CD4-positive, alpha-beta T cell treated with Interleukin-15 for 4 hours (primary cell): ENCODE data around the gene IFI27.

Experiments used
- DNase-seq: peaks from one replicate; pipeline ENCODE4 v3.0.0-alpha.2; 2020; ENCODE audit warnings: low spot score

The IFI27 gene

DNA sequence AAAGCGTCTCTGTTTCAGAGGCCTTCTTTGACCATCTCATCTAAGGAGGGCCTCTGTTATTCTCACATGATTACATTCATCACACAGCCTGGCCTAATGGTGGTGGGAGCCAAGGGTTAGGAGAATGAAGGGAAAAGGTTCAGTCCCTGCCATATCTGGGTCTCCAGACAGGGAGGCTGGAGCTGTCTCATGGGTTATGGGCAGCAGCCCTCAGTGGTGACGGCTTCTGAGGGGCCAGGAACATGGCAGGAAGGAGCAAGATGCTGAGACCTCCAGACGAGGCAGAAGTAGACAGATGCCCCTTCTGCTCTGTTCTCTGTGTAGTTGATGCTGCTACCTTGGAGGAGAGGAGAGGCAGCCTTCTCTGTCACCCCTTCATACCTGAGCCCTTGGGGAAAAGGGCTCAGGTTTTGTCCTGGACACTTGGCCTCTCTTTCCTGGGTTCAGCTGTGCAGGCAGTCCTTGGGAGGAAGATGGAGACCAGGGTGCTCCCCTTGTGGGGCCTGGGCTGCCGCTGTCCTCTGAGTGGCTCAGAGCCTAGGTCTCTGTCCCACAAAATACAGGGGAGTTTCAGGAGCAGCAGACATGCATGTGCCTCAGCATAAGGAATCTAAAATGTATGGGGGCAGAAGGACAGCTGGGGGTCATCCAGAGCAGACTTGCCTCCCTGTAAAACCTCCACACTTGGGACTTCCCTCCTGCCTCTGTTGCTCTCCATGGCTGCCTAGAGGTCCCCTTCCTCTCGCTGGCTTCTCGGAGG lies 15.3 kb downstream of the IFI27 start:
- DNase-seq: no peak

DNA sequence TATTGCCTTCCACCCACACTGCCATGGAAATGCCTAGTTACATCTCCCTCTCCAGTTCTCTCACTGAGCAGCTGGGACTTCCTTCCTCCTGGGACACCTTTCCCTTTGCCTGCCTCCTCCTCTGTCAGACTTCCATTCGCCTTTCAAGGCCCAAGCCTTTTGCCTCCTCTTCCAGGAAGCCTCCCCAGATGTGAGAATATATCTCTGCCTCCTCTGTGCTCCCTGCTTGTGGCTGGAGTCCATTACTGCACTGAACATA lies 15.8 kb downstream of the IFI27 start:
- no peak for DNase-seq

DNA sequence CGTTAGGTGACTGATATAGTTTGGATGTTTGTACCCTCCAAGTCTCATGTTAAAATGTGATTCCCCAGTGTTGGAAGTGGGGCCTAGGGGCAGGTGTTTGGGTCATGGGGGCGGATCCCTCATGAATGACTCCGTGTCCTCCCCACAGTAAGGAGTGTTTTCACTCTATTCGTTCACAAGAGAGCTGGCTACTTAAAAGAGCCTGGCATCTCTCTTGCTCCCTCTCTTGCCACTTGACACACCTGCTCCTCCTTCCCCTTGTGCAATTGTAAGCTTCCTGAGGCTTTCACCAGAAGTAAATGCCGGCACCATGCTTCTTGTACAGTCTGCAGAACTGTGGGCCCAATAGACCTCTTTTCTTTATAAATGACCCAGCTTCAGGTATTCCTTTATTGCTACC lies 16.3 kb downstream of the IFI27 start:
- DNase-seq: no peak

DNA sequence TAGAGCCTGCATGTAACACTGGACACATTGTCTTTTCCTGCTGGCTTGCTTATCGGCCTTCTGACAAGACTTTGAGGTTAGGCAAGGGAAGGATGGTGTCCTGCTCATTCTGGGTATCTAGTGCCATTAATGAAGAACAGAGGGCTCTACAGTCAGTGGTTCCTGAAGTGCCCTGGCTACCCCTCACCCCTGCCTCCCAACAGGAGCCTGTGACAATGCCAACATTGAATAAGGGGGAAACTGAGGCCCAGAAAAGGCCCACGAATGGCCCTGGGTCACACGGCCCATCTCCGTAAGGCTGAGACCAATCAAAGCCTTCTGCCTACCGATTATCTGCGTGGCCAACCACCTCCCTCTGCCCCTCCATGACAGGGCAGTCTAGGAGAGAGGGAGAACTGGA lies 16.8 kb downstream of the IFI27 start:
- DNase-seq: no peak

DNA sequence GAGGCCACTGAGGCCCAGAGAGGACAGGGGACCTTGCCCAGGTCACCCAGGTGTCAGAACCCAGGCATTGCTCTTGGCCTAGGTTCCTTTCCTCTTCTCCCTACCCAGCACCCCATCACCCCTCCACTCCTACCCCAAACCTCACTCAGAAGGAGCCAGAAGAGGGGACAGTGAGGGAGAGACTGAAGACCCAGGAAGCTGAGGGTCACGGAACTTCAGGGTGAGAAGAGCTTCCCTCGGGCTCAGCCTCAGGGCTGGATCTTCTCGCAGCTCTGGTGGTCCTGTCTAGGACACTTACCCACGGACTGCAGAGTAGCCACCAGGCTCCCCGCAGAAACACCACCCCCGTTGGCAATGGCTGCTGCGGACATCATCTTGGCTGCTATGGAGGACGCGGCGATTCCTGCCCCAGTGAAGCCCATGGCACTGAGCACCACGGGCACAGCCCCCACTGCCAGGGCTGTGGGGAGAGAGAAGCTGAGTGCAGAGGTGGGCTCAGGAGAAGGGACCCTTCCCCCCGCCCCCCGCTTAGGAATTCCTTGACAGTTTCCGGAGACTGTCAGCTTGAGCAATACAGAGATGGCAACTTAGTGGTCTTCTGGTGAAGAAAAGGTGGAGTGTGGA lies 17.8 kb downstream of the IFI27 start:
- no peak for DNase-seq

DNA sequence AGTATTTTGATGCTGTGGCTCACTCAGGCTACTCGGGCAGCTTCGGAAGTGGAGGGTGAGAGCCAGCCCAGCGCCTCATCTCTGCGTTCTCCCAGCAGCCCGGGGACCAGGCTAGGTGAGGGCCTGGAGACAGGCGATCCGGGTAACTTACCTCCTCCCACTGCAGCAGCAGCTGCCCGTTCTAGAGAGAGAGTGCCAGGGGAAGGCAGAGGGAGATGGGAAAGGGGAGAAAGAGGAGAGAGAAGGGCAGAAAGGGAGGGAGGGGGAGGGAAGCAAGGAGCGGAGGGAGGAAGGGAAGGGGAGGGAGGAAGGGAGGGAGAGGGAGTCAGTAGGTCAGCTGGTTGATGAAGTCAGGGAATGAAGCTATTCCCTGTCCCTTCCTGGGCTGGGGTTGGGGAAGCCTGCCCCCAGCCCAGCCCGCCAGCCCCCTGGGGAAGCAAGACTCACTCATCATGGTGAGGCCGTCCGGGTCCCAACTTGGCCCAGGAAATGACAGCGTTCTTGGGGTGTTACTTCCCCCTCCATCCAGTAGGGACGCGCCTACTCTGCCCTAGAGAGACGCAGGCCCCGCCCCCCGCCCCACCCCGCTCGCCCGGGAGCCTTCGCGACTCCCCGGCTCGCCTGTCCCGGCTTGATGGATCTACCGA lies 18.7 kb downstream of the IFI27 start, which contains the start of gene IFI27L2:
IFI27L2 (minus strand) TSS at position 494 of the 647 bp plus-strand sequence; CDS start at position 454, 40 bp downstream.
- peak; percentile 68 for DNase-seq

DNA sequence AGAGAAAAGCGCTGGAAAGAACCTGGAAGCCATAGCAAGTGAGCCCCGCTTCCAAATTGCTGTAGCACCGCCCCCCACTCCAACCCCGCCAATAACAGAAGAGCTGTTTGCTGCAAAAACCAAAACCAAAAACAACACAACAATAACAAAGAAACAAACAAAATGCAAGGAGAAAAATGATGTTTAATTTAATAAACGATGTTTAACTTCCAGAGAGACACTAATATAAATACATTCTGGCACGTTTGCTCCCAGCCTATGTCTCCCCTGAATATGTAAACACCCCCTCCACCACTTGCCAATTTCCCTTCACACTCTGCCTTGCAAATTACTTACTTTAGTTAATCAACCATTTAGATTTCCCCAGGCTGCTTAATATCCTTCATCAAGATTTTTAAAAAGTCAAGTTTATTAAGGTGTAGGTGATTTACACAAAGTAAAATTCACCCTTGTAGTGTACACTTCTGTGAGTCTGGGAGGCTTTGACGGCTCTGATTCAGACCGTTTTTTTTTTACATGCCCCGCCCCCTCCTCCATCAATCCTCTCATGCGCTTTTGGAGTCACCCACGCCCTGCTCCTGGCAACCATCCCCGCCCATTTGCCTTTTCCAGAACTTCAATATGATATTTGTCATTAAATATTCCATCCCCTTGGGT lies 19.4 kb downstream of the IFI27 start:
- DNase-seq: peak; percentile 12

DNA sequence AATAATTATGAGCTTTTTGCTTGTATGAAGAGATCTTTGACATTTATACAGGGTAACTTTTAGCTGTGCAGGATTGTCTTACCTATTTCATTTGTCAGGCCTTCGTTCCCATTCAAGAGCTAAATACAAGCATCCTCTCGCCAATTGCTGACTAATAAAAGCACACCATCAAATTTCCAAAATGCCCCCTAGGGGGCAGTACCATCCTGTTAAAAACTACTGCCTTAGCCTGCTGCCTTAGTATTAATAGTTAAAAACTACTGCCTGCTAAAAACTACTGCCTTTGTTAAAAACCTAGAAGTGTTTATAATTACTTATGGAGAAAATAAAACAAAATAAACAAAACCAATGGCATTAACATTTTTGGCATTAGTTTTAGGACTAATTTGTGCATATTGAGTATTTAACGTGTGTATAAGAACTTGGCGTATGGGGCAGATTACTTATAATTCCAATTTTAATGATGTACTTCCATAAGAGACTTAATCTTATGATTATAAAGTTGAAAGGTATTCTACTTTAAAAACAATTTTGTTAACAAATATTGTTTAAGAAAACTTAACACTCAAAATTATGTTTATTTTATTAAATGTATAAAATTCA lies 21.9 kb downstream of the IFI27 start:
- DNase-seq: peak; percentile 80

DNA sequence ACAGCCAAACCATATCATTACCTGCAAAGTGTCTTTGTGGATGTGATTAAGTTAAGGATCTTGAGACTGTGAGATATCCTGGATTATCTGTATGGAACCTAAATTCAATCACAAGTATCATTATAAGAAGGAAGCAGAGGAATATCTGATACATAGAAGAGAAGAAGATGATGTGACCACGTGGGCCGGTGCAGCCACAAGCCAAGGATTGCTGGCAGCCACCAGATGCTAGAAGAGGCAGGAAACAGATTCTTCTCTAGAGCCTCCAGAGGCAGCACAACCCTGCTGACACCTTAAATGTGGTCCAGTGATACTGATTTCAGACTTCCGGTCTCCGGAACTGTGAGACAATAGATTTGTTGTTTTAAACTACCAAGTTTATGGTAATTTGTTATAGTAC lies 24.9 kb downstream of the IFI27 start:
- DNase-seq: no peak

DNA sequence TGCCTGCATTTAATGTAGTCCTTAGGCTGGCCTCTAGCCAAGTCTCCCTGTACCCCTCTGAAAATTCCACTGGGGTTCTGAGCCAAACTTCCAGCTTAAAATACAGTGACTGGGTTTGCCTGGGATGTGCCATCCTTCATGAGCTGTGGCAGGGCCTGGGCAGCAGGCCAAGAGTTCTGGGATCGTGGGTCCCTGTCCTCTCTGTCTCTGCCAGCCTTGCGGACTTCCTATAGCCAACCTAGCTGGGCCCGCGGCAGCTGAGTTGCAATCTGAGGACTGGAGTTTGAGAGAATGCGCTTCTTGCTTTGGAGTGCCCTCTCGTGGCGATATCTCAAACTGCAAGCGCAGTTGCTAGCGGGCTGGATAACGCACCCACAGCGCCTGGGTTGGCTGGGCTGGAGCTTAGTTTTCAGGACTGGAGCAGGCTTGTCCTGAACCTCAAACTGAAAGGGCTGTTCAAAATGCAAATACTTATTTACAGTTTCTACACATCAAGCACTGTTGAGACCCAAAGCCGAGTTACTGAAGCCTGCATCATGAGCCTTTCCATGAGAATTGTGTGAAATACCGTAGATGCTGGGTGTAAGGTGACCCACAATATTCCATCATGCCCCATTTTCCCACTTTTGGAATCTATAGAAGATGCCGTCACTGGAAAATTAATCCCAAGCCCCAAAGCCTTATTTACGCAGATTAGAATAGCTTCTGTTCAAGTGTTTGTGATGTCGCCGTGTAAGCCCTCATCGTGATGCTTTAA lies 26.2 kb downstream of the IFI27 start:
- peak; percentile 85 for DNase-seq

DNA sequence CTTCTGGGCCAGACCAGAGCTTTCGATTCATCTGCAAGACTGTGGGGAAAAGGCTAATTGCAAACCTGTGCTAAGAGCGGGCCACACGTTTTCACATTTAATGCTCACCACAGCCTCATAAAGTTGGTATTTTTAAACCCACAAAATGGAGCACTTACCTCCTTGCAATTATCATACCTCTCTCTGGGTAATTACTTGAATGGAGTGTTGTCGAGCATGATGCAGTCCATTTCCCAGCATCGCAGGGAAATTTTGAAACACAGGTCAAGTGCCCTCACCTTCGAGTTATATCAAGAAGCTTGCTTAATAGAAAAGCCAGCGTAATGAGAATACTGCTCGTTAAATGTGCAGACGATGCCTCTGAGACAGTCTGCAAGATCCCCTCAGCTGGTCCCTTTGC lies 27.7 kb downstream of the IFI27 start:
- DNase-seq: no peak

DNA sequence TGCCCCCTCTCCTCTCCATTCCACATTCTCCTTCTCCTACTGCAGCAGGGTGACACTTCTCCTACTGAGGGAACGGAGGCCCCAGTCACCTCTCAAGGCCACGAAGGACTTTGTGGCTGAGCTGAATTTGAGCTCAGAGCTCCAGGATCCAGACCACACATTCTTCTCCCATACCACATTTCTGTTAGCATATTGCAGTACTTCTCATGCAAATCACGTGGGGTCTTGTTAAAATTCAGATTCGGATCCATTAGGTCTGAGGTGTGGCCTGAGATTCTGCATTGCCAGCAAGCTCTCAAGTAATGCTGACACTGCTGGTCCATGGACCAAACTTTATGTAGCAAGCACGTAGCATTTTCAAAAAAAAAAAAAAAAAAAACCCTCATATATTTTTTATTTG lies 28.5 kb downstream of the IFI27 start:
- no peak for DNase-seq

DNA sequence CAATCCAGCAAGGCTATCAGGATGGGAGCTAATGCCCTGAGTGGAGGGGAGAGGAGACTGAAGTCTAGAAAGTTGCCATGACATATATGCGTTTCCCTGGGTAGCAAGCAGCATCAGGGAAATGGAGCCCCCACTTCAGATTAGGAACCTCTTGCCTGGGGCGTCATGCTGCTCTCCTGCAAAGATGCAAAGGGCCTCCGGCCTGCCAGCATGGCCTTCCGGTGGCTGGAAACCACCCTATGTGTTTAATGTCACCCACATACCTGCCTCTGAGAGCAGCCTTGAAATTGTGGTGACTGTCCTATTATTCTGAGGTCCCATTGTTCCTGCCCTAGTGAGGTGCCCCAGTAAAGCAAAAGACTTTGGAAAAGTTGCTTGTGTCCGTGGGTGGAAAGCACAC lies 28.9 kb downstream of the IFI27 start:
- no peak for DNase-seq

DNA sequence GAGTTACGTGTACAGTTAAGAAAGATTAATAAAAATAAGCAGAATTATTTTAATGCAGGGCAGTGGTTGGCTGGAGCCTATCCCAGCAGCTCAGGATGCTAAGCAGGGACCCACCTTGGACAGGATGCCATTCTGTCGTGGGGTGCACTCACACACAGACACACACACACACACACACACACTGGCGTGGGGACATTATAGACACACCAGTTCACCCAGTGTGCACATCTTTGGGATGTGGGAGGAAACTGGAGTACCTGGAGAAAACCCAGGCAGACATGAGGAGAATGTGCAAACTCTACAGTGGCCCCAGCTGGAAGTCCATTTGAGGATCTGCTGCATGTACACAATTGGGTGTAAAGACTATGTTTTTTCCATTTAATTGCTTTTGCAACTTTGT lies 31.7 kb downstream of the IFI27 start:
- no peak for DNase-seq

DNA sequence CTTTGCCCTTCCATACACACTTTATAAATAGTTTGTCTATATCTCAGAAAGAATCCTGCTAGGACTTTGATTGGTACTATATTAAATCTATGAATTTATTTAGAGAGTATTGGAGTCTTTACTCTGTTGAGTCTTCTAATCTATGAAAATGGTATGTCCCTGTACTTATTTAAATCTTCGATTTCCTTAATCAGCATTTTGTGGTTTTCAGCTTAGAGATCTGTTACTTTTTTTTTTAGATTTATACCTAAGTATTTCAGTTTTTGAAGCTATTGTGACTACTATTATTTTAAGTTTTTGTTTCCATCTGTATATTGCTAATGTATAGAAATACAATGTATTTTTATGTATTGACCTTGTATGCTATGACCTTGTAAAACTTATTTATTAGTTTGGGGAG lies 32.3 kb downstream of the IFI27 start:
- no peak for DNase-seq

DNA sequence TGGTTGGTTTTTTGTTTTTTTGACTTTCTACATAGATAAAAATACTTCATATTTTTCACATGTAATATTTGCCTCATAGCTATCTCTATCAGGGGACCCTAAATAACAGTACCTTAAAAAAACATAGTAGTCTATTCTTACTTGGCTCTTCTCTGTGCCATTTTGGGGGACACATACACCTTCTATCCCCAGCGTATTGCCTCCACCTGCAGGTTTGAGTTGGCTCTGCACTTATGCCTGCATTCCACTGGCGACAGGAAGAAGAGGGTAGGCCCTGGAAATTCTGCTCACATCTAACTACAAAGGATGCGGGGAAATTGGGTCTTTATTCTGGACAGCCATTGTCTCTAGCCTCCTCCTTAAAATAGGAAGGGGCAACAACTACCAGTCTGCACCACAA lies 32.7 kb downstream of the IFI27 start:
- DNase-seq: no peak

DNA sequence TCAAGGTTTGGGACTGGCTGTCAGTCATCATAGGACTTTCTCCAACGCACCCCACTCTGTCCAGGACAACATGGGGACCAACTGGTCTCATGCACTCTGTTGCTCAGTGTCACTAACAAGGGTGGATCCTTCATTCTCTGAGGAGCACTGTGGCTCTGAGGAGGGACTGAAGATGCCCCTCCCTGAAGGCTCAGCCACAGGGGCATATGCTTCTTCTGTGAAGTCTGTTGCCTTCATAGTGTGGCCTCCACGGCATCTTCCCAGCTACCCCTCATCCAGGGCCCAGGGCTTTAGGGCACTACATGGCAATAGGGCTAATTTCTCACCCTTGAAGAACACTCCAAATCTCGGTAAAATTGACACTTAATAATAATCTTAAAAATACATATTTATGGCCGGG lies 33.2 kb downstream of the IFI27 start:
- no peak for DNase-seq

DNA sequence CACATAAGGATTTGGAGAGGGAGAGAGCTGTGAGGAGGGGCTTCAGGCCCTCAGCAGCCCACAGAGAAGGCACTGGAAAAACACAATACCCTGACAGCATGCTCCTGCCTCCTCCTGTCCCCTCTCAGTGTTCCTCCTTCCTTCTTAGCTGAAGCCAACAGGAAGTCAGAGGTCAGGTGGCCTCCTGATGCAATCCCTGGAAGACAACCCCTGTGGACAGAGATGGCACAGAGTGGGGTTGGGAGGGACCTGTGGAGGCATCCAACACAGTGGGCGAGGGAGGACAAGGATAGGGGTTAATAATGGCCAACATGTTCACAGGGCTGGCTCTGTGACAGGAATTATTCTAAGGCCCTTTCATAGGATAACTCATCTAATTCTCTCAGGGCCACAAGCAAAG lies 34.2 kb downstream of the IFI27 start:
- DNase-seq: no peak

DNA sequence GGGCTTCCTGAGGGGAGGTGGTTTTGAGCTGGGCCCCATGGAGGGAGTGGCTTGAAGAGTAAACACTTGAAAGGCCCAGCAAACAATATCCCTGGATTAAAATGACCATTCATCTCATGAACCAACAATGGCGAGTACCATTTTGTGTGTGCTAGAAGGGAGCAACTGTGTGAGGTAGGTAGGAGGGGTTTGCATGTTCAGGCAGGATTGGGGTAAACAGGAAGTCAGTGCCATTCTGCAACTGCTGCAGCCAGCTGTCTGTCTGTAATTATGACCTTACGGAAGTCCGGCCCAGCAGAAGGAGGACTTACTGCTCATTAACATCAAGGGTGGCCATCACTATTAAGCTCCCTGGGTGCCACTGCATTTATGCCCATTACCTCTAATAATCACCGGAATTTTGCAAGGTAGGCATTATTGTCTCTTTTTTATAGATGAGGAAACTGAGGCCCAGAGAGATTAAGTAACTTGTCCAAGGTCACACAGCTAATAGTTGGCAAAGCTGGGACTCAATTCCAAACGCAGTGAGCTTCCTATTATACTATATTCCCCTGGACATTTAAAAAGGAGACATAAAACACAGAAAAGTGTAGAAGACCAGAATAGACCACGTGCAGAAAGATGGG lies 35.5 kb downstream of the IFI27 start:
- no peak for DNase-seq

DNA sequence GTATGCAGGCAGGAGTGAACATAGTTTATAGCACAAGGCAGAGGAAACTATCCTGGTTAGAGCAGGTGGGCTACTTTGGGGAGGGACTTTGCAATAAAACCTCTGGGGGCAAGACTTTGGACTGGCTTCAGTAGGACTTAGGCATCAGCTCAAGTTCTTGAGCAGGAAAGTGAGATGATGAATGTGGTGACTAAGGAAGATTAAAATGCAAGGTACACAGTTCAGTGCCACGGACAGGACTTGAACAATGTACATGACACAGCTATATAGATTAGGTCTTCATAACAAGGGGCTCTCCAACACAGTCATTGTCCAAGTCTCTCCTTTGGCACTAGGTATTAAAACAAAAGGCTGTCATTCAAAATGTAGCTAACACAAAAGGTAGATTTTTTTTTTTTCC lies 42.1 kb downstream of the IFI27 start:
- DNase-seq: no peak

DNA sequence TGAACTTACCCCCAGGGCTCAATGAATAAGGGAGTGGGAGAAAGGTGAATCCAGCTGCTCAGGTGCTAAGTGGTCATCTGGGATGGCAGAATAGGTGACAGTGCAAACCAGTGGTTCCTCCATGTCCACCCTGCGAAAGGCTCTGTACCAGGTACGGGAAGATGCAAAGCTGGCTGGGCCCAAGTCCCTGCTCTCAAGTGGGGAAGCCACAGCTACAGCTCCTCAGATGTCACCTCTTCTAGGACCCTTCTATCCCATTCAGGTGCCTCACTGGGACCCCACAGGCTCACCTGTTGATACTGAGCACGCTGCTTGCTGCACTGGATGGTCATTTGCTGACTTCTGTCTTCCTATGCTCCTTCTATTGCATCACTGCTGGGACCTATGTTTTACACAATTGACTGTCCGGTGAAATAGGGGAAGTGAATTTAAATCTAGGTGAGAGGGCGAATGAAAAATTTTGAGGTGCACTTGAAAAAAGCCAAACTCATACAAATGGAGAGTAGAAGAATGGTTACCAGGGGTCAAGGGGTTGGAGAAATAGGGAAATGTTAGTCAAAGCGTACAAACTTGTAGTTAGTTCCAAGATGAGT lies 43.3 kb downstream of the IFI27 start:
- DNase-seq: no peak
